Hematopoietic multipotent progenitor cell treated with erythropoietin and hydrocortisone succinate and interleukin-3 and kit ligand, for 15 days (in vitro differentiated cells): ENCODE data around the gene DCDC2B.
"Not testable (repeated sequence)": the region's sequence is repeated elsewhere in the genome, so short reads cannot be mapped to it uniquely, and the experiment has no call there.

ENCODE experiments used
- DNase-seq: peaks from one replicate; pipeline ENCODE4 v3.0.0-alpha.2; 2015; ENCODE audit warnings: low spot score

Gene DCDC2B

GRCh38 chr1:32256473-32257226 lies 47.8 kb downstream of the DCDC2B start:
- no peak for DNase-seq

DNA sequence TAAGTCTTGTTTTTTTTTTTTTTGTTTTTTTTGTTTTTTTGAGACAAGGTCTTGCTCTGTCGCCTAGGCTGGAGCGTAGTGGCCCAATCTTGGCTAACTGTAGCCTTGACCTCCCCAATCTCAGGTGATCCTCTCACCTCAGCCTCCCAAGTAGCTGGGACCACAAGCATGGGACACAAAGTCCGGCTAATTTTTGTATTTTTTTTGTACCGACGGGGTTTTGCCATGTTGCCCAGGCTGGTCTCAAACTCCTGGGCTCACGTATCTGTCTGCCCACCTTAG lies 48.3 kb downstream of the DCDC2B start:
- no peak for DNase-seq

GRCh38 chr1:32263236-32263593 lies 54.3 kb downstream of the DCDC2B start:
- not testable (repeated sequence) for DNase-seq

GRCh38 chr1:32263744-32264143 lies 54.9 kb downstream of the DCDC2B start:
- no peak for DNase-seq
